Activated B cell treated with CpG ODN at 0.5 μM for 24 hours (primary cell): ENCODE measurements around the gene SUPT6H. TPM values are rescaled to one million over a fixed set of nuclear protein-coding genes. Genes with fewer than 3 reads are reported as not detected.

ENCODE experiments used
- ATAC-seq: fragments of 200-7000 bp; cut with Tn5 transposase; one replicate; pipeline ENCODE4 v1.10.0; 2021; ENCODE audit warnings: low read depth, mild to moderate bottlenecking, moderate library complexity
- CTCF ChIA-PET: fragments of 350-600 bp; sonication (Branson Sonifier 250); formaldehyde crosslinking; loops from one replicate; lab custom pipeline; 2021; ENCODE audit warnings: antibody characterized with exemption; lab: Charles Lee
- POLR2A ChIA-PET: fragments of 350-600 bp; sonication (Branson Sonifier 250); formaldehyde crosslinking; loops from one replicate; lab custom pipeline; 2021; ENCODE audit warnings: antibody characterized with exemption; lab: Charles Lee
- DNase-seq: peaks from one replicate; pipeline ENCODE4 v3.0.0; 2022
- H3K27ac Mint-ChIP-seq: one replicate; pipeline ENCODE4 v1.8.0; 2020; ENCODE audit warnings: mixed read lengths
- H3K27me3 Mint-ChIP-seq: one replicate; pipeline ENCODE4 v1.8.0; 2021; ENCODE audit warnings: mixed read lengths
- H3K36me3 Mint-ChIP-seq: one replicate; pipeline ENCODE4 v1.8.0; 2021; ENCODE audit warnings: low read depth, mixed read lengths
- H3K4me1 Mint-ChIP-seq: one replicate; pipeline ENCODE4 v1.8.0; 2021; ENCODE audit warnings: mixed read lengths
- H3K4me3 Mint-ChIP-seq: one replicate; pipeline ENCODE4 v1.8.0; 2020; ENCODE audit warnings: mild to moderate bottlenecking, mixed read lengths
- H3K9me3 Mint-ChIP-seq: one replicate; pipeline ENCODE4 v1.8.0; 2020; ENCODE audit warnings: mixed read lengths
- CTCF ChIP-seq: fragments of 200-600 bp; IDR thresholded peaks from one replicate; pipeline ENCODE4 v1.8.0; 2022; ENCODE audit warnings: antibody characterized with exemption, mild to moderate bottlenecking
- intact Hi-C: fragments of 100-400 bp; cut with micrococcal nuclease; formaldehyde crosslinking; loops from one replicate; pipeline ENCODE4 v1.15.1; 2024
- total RNA-seq: library from RNA; stranded (reverse); gene quantifications from 2 replicates; pipeline ENCODE4 v1.2.3, GENCODE V29; 2022

SUPT6H gene
- total RNA-seq = 77.1 and 92.4 TPM in 2 replicates

- no peak for TF ChIP-seq CTCF
- peaks cover 56% of the 10 kb centered on the region for H3K4me1 Mint-ChIP-seq
- H3K27ac Mint-ChIP-seq = peak within 1 kb of the TSS; percentile 100
- DNase-seq (peak; percentile 95), ATAC-seq (peak; percentile 83)
- intact Hi-C loops = loop anchor here (1.0 to 5.0 kb wide), 6 partner anchors 17 to 290 kb away; partner anchors contain the start of genes BLTP2, DHRS13, PHF12 and PROCA1
- H3K4me3 Mint-ChIP-seq = peak within 1 kb of the TSS; percentile 98
- ChIA-PET POLR2A (interaction anchor here (0.6 to 4.6 kb wide), 23 partner anchors 10 to 1268 kb away, joined by 3 to 100 read pairs (median 4); partner anchors contain the start of genes ALDOC, BLTP2, NEK8 and NUFIP2), CTCF (interaction anchor here (0.7 to 2.2 kb wide), 9 partner anchors 13 to 462 kb away, joined by 3 to 16 read pairs (median 4); partner anchors contain the start of genes BLTP2, RPL23A and TLCD1)
- H3K9me3 Mint-ChIP-seq = no peaks in the 10 kb centered on the region
- H3K36me3 Mint-ChIP-seq = peaks cover 50% of the 10 kb centered on the region
- no peaks in the 10 kb centered on the region for H3K27me3 Mint-ChIP-seq
Measured at GRCh38 chr17:28661635-28662526, at the start of gene SUPT6H, which contains the start of gene SDF2. Gene SUPT6H (plus strand): TSS chr17:28662205. CDS start chr17:28673402, 11,197 bp downstream. Gene SDF2 (minus strand): TSS chr17:28661906. CDS start chr17:28661876, 30 bp downstream.

GRCh38 chr17:28612531-28612930 lies 49.5 kb upstream of the SUPT6H start:
- CTCF ChIA-PET = interaction anchor here (0.7 to 4.7 kb wide), 19 partner anchors 8 to 196 kb away, joined by 3 to 66 read pairs (median 4); partner anchors contain the start of genes ALDOC and SPAG5
- Mint-ChIP-seq H3K9me3 (no peaks in the 10 kb centered on the region), H3K36me3 (peaks cover 56% of the 10 kb centered on the region), H3K4me1 (peaks cover 38% of the 10 kb centered on the region), H3K27ac (peak overlapping the region; percentile 38), H3K27me3 (no peaks in the 10 kb centered on the region), H3K4me3 (no peak overlapping the region)
- no peak for TF ChIP-seq CTCF
- intact Hi-C loops = loop anchor here (5.0 kb wide), 2 partner anchors 40 to 60 kb away; partner anchors contain the start of genes PIGS and UNC119
- POLR2A ChIA-PET = interaction anchor here (1.4 kb wide), 2 partner anchors 13 to 63 kb away, joined by 5 to 6 read pairs; no protein-coding TSS in a partner anchor
- ATAC-seq (no peak), DNase-seq (no peak)

GRCh38 chr17:28612936-28613872 lies 48.8 kb upstream of the SUPT6H start:
- DNase-seq = peak; percentile 26
- Mint-ChIP-seq H3K36me3 (peaks cover 60% of the 10 kb centered on the region), H3K9me3 (no peaks in the 10 kb centered on the region), H3K4me1 (peaks cover 38% of the 10 kb centered on the region), H3K27ac (peak overlapping the region; percentile 38), H3K4me3 (no peak overlapping the region), H3K27me3 (no peaks in the 10 kb centered on the region)
- peak; percentile 54 for ATAC-seq
- CTCF ChIA-PET = interaction anchor here (0.7 to 4.7 kb wide), 19 partner anchors 8 to 197 kb away, joined by 3 to 66 read pairs (median 4); partner anchors contain the start of genes ALDOC and SPAG5
- intact Hi-C loops = loop anchor here (1.0 to 5.0 kb wide), 4 partner anchors 41 to 119 kb away; partner anchors contain the start of genes PIGS and UNC119
- no peak for TF ChIP-seq CTCF
- POLR2A ChIA-PET = interaction anchor here (0.7 to 1.4 kb wide), 3 partner anchors 14 to 67 kb away, joined by 3 to 6 read pairs (median 5); no protein-coding TSS in a partner anchor

- ATAC-seq (no peak), DNase-seq (no peak)
- no peaks in the 10 kb centered on the region for H3K27me3 Mint-ChIP-seq
- no peaks in the 10 kb centered on the region for H3K9me3 Mint-ChIP-seq
- no peak for TF ChIP-seq CTCF
- peaks cover 67% of the 10 kb centered on the region for H3K36me3 Mint-ChIP-seq
- H3K4me3 Mint-ChIP-seq = no peak within 1 kb of the TSS
- H3K4me1 Mint-ChIP-seq = peaks cover 38% of the 10 kb centered on the region
- ChIA-PET POLR2A (interaction anchor here (0.7 to 1.6 kb wide), 3 partner anchors 14 to 67 kb away, joined by 3 to 8 read pairs (median 6); no protein-coding TSS in a partner anchor), CTCF (interaction anchor here (1.2 to 4.7 kb wide), 7 partner anchors 14 to 122 kb away, joined by 3 to 66 read pairs (median 12); partner anchors contain the start of gene SPAG5)
- intact Hi-C loops = loop anchor here (1.0 to 5.0 kb wide), 4 partner anchors 42 to 120 kb away; partner anchors contain the start of genes PIGS and UNC119
- H3K27ac Mint-ChIP-seq = peak within 1 kb of the TSS; percentile 56
Measured at GRCh38 chr17:28613931-28614381, 48.0 kb upstream of the SUPT6H start, which contains the start of gene RSKR. Gene RSKR (minus strand): TSS chr17:28614185. CDS start chr17:28614161, 24 bp downstream.
